Measurements from ENCODE around the gene PRDX3. TPM values are rescaled to one million over a fixed set of nuclear protein-coding genes. Genes with fewer than 3 reads are reported as not detected.

Gene PRDX3
- total RNA-seq, 3 donors from 2014 or later (not counting 1 experiment from before 2014, with no cell fraction given), result 12.5 to 17.4 (median 15.3) TPM

DNA sequence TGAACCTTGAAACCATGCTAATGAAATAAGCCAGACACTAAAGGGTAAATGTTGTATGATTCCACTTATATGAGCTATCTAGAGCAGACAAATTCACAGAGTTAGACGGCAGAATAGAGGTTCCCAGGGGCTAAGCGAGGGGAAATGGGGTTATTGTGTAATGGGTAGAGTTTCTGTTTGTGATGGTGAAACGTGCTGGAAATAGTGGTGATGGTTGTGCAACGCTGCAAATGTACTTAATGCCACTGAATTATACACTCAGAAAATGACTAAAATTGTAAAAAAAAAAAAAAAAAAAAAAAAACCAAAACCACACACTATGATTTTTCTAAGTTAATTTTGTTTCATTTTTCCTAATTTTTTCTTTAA, 43.1 kb downstream of the PRDX3 start:
- Mint-ChIP-seq H3K27ac (peak overlapping the region; percentile 64 to 81), H3K36me3 (no peaks in the 10 kb centered on the region), H3K4me3 (peak overlapping the region; percentile 29), H3K9me3 (no peaks in the 10 kb centered on the region), H3K4me1 (peaks cover 28 to 35% of the 10 kb centered on the region in 2 donors), H3K27me3 (ENCODE audit: low read depth in 2 of 2) (no peaks in the 10 kb centered on the region)
- 54% methylated on average over 2 of the region's 4 CpGs for WGBS (ENCODE audit: insufficient coverage)
- no peaks in the 10 kb centered on the region for H3K27me3 ChIP-seq (ENCODE audit: control insufficient read depth, insufficient read depth, low read length)
- H3K4me3 ChIP-seq (ENCODE audit: low read length), result no peak overlapping the region
- H3K9me3 ChIP-seq (ENCODE audit: control insufficient read depth, insufficient read depth, low read length), result no peaks in the 10 kb centered on the region
- TF ChIP-seq, protein P1, sequence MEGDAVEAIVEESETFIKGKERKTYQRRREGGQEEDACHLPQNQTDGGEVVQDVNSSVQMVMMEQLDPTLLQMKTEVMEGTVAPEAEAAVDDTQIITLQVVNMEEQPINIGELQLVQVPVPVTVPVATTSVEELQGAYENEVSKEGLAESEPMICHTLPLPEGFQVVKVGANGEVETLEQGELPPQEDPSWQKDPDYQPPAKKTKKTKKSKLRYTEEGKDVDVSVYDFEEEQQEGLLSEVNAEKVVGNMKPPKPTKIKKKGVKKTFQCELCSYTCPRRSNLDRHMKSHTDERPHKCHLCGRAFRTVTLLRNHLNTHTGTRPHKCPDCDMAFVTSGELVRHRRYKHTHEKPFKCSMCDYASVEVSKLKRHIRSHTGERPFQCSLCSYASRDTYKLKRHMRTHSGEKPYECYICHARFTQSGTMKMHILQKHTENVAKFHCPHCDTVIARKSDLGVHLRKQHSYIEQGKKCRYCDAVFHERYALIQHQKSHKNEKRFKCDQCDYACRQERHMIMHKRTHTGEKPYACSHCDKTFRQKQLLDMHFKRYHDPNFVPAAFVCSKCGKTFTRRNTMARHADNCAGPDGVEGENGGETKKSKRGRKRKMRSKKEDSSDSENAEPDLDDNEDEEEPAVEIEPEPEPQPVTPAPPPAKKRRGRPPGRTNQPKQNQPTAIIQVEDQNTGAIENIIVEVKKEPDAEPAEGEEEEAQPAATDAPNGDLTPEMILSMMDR (IDR thresholded peaks at IDR 0.05), result no peak
- H3K36me3 ChIP-seq (ENCODE audit: control insufficient read depth, insufficient read depth, low read length), result peaks cover 17% of the 10 kb centered on the region
- DNase-seq (no peak), ATAC-seq (no peak)
- H3K4me1 ChIP-seq (ENCODE audit: control insufficient read depth, insufficient read depth, low read length), result peaks cover 28% of the 10 kb centered on the region
- H3K27ac ChIP-seq (ENCODE audit: low read length), result no peak overlapping the region
- intact Hi-C loops (cut with micrococcal nuclease), result no loop called here

DNA sequence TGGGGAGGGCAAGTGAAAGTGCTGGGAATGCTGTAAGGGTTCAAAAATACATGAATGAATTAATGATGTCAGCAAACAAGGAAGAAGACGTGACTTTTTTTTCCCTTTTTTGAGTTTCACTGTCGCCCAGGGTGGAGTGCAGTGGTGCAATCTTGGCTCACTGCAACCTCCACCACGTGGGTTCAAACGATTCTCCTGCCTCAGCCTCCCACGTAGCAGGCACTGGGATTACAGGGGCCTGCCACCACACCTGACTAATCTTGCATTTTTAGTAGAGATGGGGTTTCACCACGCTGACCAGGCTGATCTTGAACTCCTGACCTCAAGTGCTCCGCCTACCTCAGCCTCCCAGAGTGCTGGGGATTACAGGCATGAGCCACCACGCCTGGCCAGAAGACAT, 44.7 kb downstream of the PRDX3 start:
- intact Hi-C loops (cut with micrococcal nuclease), result loop anchor here (5.0 kb wide), 1 partner anchor 173 kb away; no protein-coding TSS in a partner anchor
- ATAC-seq, result no peak
- peaks cover 29% of the 10 kb centered on the region for H3K4me1 ChIP-seq (ENCODE audit: control insufficient read depth, insufficient read depth, low read length)
- H3K4me3 ChIP-seq (ENCODE audit: low read length), result no peak overlapping the region
- no peak overlapping the region for H3K4me3 Mint-ChIP-seq
- no peak for DNase-seq
- no peak overlapping the region for H3K27ac ChIP-seq (ENCODE audit: low read length)
- H3K36me3 ChIP-seq (ENCODE audit: control insufficient read depth, insufficient read depth, low read length), result peaks cover 26% of the 10 kb centered on the region
- TF ChIP-seq, protein P1 (IDR thresholded peaks at IDR 0.05), result no peak
- H3K27me3 Mint-ChIP-seq (ENCODE audit: low read depth in 2 of 2), result no peaks in the 10 kb centered on the region
- peak overlapping the region; percentile 4 to 7 for H3K27ac Mint-ChIP-seq
- H3K9me3 Mint-ChIP-seq, result no peaks in the 10 kb centered on the region
- H3K36me3 Mint-ChIP-seq, result peaks cover 13% of the 10 kb centered on the region
- peaks cover 30% of the 10 kb centered on the region in 2 donors for H3K4me1 Mint-ChIP-seq
- H3K27me3 ChIP-seq (ENCODE audit: control insufficient read depth, insufficient read depth, low read length), result no peaks in the 10 kb centered on the region
- 81% methylated on average over 8 of the region's 8 CpGs for WGBS (ENCODE audit: insufficient coverage)
- H3K9me3 ChIP-seq (ENCODE audit: control insufficient read depth, insufficient read depth, low read length), result no peaks in the 10 kb centered on the region

DNA sequence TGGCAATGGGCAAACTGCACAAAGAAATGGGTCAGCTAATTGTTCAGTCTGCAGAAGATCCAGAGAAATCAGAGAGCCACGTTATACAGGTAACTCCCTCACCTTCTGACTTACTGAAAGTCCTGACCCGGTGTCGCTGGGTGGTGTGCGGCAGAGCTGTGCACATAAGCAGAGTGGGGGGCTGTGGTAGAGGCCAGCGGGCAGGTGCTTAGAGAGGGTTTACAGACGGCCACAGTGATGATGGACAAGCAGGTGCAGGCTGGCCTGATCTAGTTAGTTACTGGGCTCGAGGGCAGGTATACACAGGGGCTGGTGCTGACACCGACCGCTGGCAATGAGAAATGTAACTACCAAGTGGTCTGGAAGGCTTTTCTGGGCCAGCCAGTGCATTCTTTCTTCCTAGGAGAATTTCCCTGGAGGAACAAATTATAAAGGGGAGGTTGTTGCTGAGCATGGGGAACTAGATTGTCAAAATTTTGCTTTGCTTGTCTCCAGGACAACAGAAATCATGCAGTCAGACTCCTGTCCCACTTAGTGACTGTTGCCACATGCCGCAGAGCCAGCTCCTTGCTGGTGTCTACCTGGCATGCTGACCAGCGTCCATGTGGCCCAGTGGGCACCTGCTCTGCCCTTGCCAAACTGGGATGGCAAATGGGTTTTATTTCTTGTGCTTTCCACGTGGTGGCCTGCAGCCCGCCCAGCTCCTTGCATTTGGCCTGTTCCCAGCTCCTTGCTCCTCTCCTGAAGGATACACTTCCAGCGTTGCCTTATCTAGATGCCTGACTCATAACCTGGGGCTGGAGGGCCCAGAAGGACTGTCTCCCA, 45.9 kb downstream of the PRDX3 start:
- peaks cover 30% of the 10 kb centered on the region in 2 donors for H3K4me1 Mint-ChIP-seq
- intact Hi-C loops (cut with micrococcal nuclease), result loop anchor here (5.0 kb wide), 1 partner anchor 175 kb away; no protein-coding TSS in a partner anchor

More for the DNA sequence above, 45.9 kb downstream of the PRDX3 start:
- H3K27me3 Mint-ChIP-seq (ENCODE audit: low read depth in 2 of 2), result no peaks in the 10 kb centered on the region
- Histone ChIP-seq H3K36me3 (ENCODE audit: control insufficient read depth, insufficient read depth, low read length) (peaks cover 28% of the 10 kb centered on the region), H3K9me3 (ENCODE audit: control insufficient read depth, insufficient read depth, low read length) (no peaks in the 10 kb centered on the region), H3K27ac (ENCODE audit: low read length) (peak overlapping the region; percentile 81), H3K4me3 (ENCODE audit: low read length) (no peak overlapping the region), H3K27me3 (ENCODE audit: control insufficient read depth, insufficient read depth, low read length) (no peaks in the 10 kb centered on the region), H3K4me1 (ENCODE audit: control insufficient read depth, insufficient read depth, low read length) (peaks cover 29% of the 10 kb centered on the region)
- H3K4me3 Mint-ChIP-seq, result peak overlapping the region; percentile 95
- H3K27ac Mint-ChIP-seq, result peak overlapping the region; percentile 94 to 96
- H3K9me3 Mint-ChIP-seq, result no peaks in the 10 kb centered on the region
- peaks cover 14% of the 10 kb centered on the region for H3K36me3 Mint-ChIP-seq
- no peak for ATAC-seq
- 92% methylated on average over 14 of the region's 14 CpGs for WGBS (ENCODE audit: insufficient coverage)
- DNase-seq, result no peak
- TF ChIP-seq, protein P1 (IDR thresholded peaks at IDR 0.05), result no peak
